PC-9 (cell line): ENCODE measurements around the gene C6orf136.

Experiments
- CTCF ChIP-seq: fragments of 200-600 bp; sonication (generic); conservative IDR thresholded peaks from 2 replicates; pipeline ENCODE4 v1.6.1; 2017; ENCODE audit warnings: mixed run types, antibody characterized with exemption, mild to moderate bottlenecking, moderate library complexity
- EZH2 ChIP-seq: fragments of 200-600 bp; sonication (generic); IDR thresholded peaks from 2 replicates; pipeline ENCODE4 v1.8.0; 2017; ENCODE audit warnings: antibody characterized with exemption, low read depth

- no peak for TF ChIP-seq CTCF
- no peak for TF ChIP-seq EZH2
These were observed 29.2 kb upstream of the C6orf136 start, which contains the start of gene MRPS18B for GRCh38 chr6:30617565-30618269.
